DND-41 (cell line): Measurements from ENCODE around the gene SRCAP.

Experiments
- ATAC-seq: fragments of 200-7000 bp; cut with Tn5 transposase; 3 replicates; pipeline ENCODE4 v1.9.1; 2021; ENCODE audit warnings: low read depth; ENCODE audit not compliant: insufficient read depth
- DNase-seq: peaks from one replicate; pipeline ENCODE4 v3.0.0-alpha.2; 2020
- H2AFZ ChIP-seq: 2 replicates; pipeline ENCODE4 v1.6.0; 2012; ENCODE audit warnings: low read depth, low read length
- H3K27ac ChIP-seq: 2 replicates; pipeline ENCODE4 v1.5.1; 2012; ENCODE audit warnings: low read length, inconsistent platforms
- H3K27me3 ChIP-seq: fragments of 200-600 bp; sonication (generic); 2 replicates; pipeline ENCODE4 v1.6.0; 2012; ENCODE audit warnings: low read length, mild to moderate bottlenecking, inconsistent platforms; ENCODE audit not compliant: insufficient read depth, poor library complexity
- H3K36me3 ChIP-seq: 2 replicates; pipeline ENCODE4 v1.5.1; 2012; ENCODE audit warnings: low read length, inconsistent platforms; ENCODE audit not compliant: insufficient read depth
- H3K4me1 ChIP-seq: 2 replicates; pipeline ENCODE4 v1.5.1; 2012; ENCODE audit warnings: mild to moderate bottlenecking, low read length; ENCODE audit not compliant: insufficient read depth
- H3K4me2 ChIP-seq: 2 replicates; pipeline ENCODE4 v1.6.0; 2012; ENCODE audit warnings: mild to moderate bottlenecking, moderate library complexity, low read length, inconsistent platforms; ENCODE audit not compliant: insufficient read depth
- H3K4me3 ChIP-seq, 2 experiments: fragments of 200-600 bp in 1 of 2; shearing (Covaris generic) in 1 of 2; 2 replicates each; pipeline ENCODE4 v1.5.1; 2012 to 2016; ENCODE audit warnings: inconsistent platforms in 2 of 2, low read length in 2 of 2, mild to moderate bottlenecking in 2 of 2, low read depth in 1 of 2, moderate library complexity in 1 of 2
- H3K79me2 ChIP-seq: 2 replicates; pipeline ENCODE4 v1.6.0; 2012; ENCODE audit warnings: low read length, inconsistent platforms; ENCODE audit not compliant: insufficient read depth
- H3K9ac ChIP-seq: 2 replicates; pipeline ENCODE4 v1.6.0; 2012; ENCODE audit warnings: low read depth, mild to moderate bottlenecking, inconsistent platforms, low read length, moderate library complexity
- H3K9me3 ChIP-seq: 2 replicates; pipeline ENCODE4 v1.5.1; 2012; ENCODE audit warnings: low read length, moderate library complexity, mild to moderate bottlenecking, inconsistent platforms; ENCODE audit not compliant: insufficient read depth, severe bottlenecking
- H4K20me1 ChIP-seq: 2 replicates; pipeline ENCODE4 v1.6.0; 2012; ENCODE audit warnings: low read length; ENCODE audit not compliant: insufficient read depth
- CTCF ChIP-seq: IDR thresholded peaks from 2 replicates; pipeline ENCODE4 v1.5.1; 2012; ENCODE audit warnings: borderline replicate concordance, low read length, moderate library complexity, mild to moderate bottlenecking; ENCODE audit not compliant: poor library complexity, severe bottlenecking; ENCODE audit errors: extremely low read depth
- EZH2 ChIP-seq: IDR thresholded peaks from 3 replicates; pipeline ENCODE4 v1.6.1; 2012; ENCODE audit warnings: borderline replicate concordance, low read depth, mild to moderate bottlenecking, moderate library complexity, low read length, inconsistent platforms; ENCODE audit not compliant: severe bottlenecking

Gene SRCAP

GRCh38 chr16:30736995-30737793 lies 38.2 kb downstream of the SRCAP start:
- Histone ChIP-seq H3K4me3 (no peak overlapping the region), H3K27me3 (no peaks in the 10 kb centered on the region), H3K9me3 (no peaks in the 10 kb centered on the region), H3K79me2 (no peaks in the 10 kb centered on the region), H3K27ac (no peak overlapping the region), H3K4me1 (no peaks in the 10 kb centered on the region), H2AFZ (no peak overlapping the region), H3K36me3 (peaks cover 82% of the 10 kb centered on the region), H3K9ac (no peak overlapping the region), H4K20me1 (peaks cover 19% of the 10 kb centered on the region), H3K4me2 (no peak overlapping the region)
- no peak for TF ChIP-seq CTCF
- no peak for TF ChIP-seq EZH2
- no peak for ATAC-seq
- no peak for DNase-seq

GRCh38 chr16:30737794-30738648 lies 39.0 kb downstream of the SRCAP start:
- H3K27me3 ChIP-seq: no peaks in the 10 kb centered on the region
- H3K4me2 ChIP-seq: no peak overlapping the region
- DNase-seq: no peak
- no peak overlapping the region for H3K27ac ChIP-seq
- peaks cover 19% of the 10 kb centered on the region for H4K20me1 ChIP-seq
- no peak for ATAC-seq
- no peak for TF ChIP-seq CTCF
- no peak for TF ChIP-seq EZH2
- no peaks in the 10 kb centered on the region for H3K4me1 ChIP-seq
- H3K36me3 ChIP-seq: peaks cover 82% of the 10 kb centered on the region
- H3K9me3 ChIP-seq: no peaks in the 10 kb centered on the region
- H3K79me2 ChIP-seq: no peaks in the 10 kb centered on the region
- no peak overlapping the region for H3K4me3 ChIP-seq
- H2AFZ ChIP-seq: no peak overlapping the region
- no peak overlapping the region for H3K9ac ChIP-seq

GRCh38 chr16:30738984-30739951 lies 40.3 kb downstream of the SRCAP start:
- Histone ChIP-seq H2AFZ (no peak overlapping the region), H3K9me3 (no peaks in the 10 kb centered on the region), H3K4me2 (no peak overlapping the region), H4K20me1 (peaks cover 19% of the 10 kb centered on the region), H3K4me3 (no peak overlapping the region), H3K27me3 (no peaks in the 10 kb centered on the region), H3K4me1 (no peaks in the 10 kb centered on the region), H3K79me2 (no peaks in the 10 kb centered on the region), H3K9ac (no peak overlapping the region), H3K27ac (no peak overlapping the region), H3K36me3 (peaks cover 77% of the 10 kb centered on the region)
- DNase-seq (no peak), ATAC-seq (peak; percentile 20; the same call in 2 of the 3 replicates)
- TF ChIP-seq EZH2 (no peak), CTCF (no peak)
